Activated CD4-positive, alpha-beta T cell treated with anti-CD3 and anti-CD28 coated beads for 36 hours (primary cell): Measurements from ENCODE around the gene CTNNA2. TPM values are rescaled to one million over a fixed set of nuclear protein-coding genes. Genes with fewer than 3 reads are reported as not detected.
"Not testable (repeated sequence)": the region's sequence is repeated elsewhere in the genome, so short reads cannot be mapped to it uniquely, and the experiment has no call there.

ENCODE experiments used
- ATAC-seq: fragments of 200-7000 bp; cut with Tn5 transposase; one replicate; pipeline ENCODE4 v1.10.0; 2021; ENCODE audit warnings: mild to moderate bottlenecking, moderate library complexity
- CTCF ChIA-PET: fragments of 350-600 bp; sonication (Branson Sonifier 250); formaldehyde crosslinking; loops from one replicate; lab custom pipeline; 2021; ENCODE audit warnings: antibody characterized with exemption; lab: Charles Lee
- POLR2A ChIA-PET: fragments of 350-600 bp; sonication (Branson Sonifier 250); formaldehyde crosslinking; loops from one replicate; lab custom pipeline; 2021; ENCODE audit warnings: antibody characterized with exemption, inconsistent platforms; lab: Charles Lee
- DNase-seq: peaks from one replicate; pipeline ENCODE4 v3.0.0-alpha.2; 2020
- H3K27ac Mint-ChIP-seq: one replicate; pipeline ENCODE4 v1.8.0; 2021; ENCODE audit warnings: mixed read lengths
- H3K27me3 Mint-ChIP-seq: one replicate; pipeline ENCODE4 v1.8.0; 2021; ENCODE audit warnings: mixed read lengths
- H3K36me3 Mint-ChIP-seq: one replicate; pipeline ENCODE4 v1.8.0; 2021; ENCODE audit warnings: low read depth, mixed read lengths
- H3K4me1 Mint-ChIP-seq: one replicate; pipeline ENCODE4 v1.8.0; 2021; ENCODE audit warnings: mixed read lengths
- H3K4me3 Mint-ChIP-seq: one replicate; pipeline ENCODE4 v1.8.0; 2021; ENCODE audit warnings: mild to moderate bottlenecking, moderate library complexity, mixed read lengths
- H3K9me3 Mint-ChIP-seq: one replicate; pipeline ENCODE4 v1.8.0; 2021; ENCODE audit warnings: low read depth, mixed read lengths
- intact Hi-C, 2 experiments: fragments of 100-400 bp; cut with DNase I in 1 of 2; cut with micrococcal nuclease in 1 of 2; formaldehyde crosslinking; loops; one replicate each; pipeline versions ENCODE4 v1.14.2 to v1.15.1; 2022 to 2024; cut with DNase I, micrococcal nuclease
- total RNA-seq, 2 experiments: library from RNA; stranded (reverse); gene quantifications; one replicate each; pipeline ENCODE4 v1.2.3, GENCODE V29; 2021

CTNNA2 gene
- total RNA-seq, 2 experiments from 2014 or later: not detected

- Mint-ChIP-seq H3K4me1 (no peaks in the 10 kb centered on the region), H3K27me3 (peaks cover 2% of the 10 kb centered on the region), H3K27ac (no peak overlapping the region), H3K4me3 (no peak overlapping the region), H3K36me3 (no peaks in the 10 kb centered on the region), H3K9me3 (peaks cover 13% of the 10 kb centered on the region)
- ChIA-PET CTCF (no interaction called here), POLR2A (no interaction called here)
- no peak for DNase-seq
- no peak for ATAC-seq
- intact Hi-C loops: no loop called here
Observed at GRCh38 chr2:80199504-80199903, 686.7 kb downstream of the CTNNA2 start.

- H3K27me3 Mint-ChIP-seq, H3K36me3 Mint-ChIP-seq, intact Hi-C loops, CTCF ChIA-PET, H3K4me3 Mint-ChIP-seq, H3K27ac Mint-ChIP-seq, ATAC-seq, DNase-seq, H3K4me1 Mint-ChIP-seq, POLR2A ChIA-PET: not testable (repeated sequence)
- H3K9me3 Mint-ChIP-seq: peaks cover 25% of the 10 kb centered on the region
Observed at GRCh38 chr2:80203929-80204328, 691.1 kb downstream of the CTNNA2 start.

GRCh38 chr2:80205498-80205897 is 692.6 kb downstream of the CTNNA2 start:
- ChIA-PET CTCF (no interaction called here), POLR2A (no interaction called here)
- H3K4me3 Mint-ChIP-seq: no peak overlapping the region
- H3K36me3 Mint-ChIP-seq: no peaks in the 10 kb centered on the region
- peaks cover 26% of the 10 kb centered on the region for H3K9me3 Mint-ChIP-seq
- peaks cover 2% of the 10 kb centered on the region for H3K27me3 Mint-ChIP-seq
- no peak for DNase-seq
- H3K4me1 Mint-ChIP-seq: no peaks in the 10 kb centered on the region
- no peak for ATAC-seq
- no peak overlapping the region for H3K27ac Mint-ChIP-seq
- intact Hi-C loops: no loop called here

DNA sequence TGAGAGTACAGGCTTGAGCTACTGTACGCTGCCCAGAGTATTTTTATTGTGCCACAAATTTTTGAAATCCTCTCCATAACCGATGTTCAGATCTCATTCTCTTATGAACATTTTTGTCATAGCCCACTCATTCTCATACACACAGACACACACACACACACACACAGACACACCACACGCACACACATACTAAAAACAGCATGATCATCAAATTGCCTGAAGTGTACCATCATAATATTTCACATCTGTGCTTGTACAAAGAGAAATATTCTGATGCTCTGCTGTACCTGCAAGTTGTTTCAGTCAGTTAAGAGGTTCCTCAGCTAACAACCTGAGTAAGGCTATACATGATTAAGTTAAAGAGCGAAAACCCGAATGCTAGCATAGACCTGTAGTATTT is 696.6 kb downstream of the CTNNA2 start:
- CTCF ChIA-PET: no interaction called here
- intact Hi-C loops: no loop called here
- POLR2A ChIA-PET: no interaction called here

DNA sequence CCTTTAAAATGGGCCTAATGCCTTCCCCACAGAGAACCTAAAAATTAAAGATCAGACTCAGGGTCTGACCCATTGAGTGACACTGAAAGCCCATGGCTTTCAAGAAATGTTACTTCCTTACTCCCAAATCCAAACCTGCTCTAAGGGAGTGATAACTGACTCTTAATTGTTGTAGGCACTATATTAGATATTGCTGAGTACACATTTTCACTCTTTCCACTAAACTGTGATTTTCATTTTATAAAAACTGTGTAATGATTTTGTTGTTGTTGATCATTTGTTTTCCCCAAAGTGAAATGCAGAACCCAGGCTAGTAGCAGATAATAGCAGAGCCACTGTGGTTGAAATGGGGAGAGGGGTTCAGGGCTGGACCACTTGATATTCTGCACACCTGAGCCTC is 704.6 kb downstream of the CTNNA2 start:
- Mint-ChIP-seq H3K4me1 (no peaks in the 10 kb centered on the region), H3K36me3 (no peaks in the 10 kb centered on the region), H3K27ac (no peak overlapping the region), H3K27me3 (no peaks in the 10 kb centered on the region), H3K9me3 (peaks cover 17% of the 10 kb centered on the region), H3K4me3 (no peak overlapping the region)
- no peak for DNase-seq
- ChIA-PET CTCF (no interaction called here), POLR2A (no interaction called here)
- intact Hi-C loops: no loop called here
- no peak for ATAC-seq

More for the DNA sequence above, 696.6 kb downstream of the CTNNA2 start:
- no peak for DNase-seq
- no peak overlapping the region for H3K4me3 Mint-ChIP-seq
- H3K4me1 Mint-ChIP-seq: no peaks in the 10 kb centered on the region
- no peak overlapping the region for H3K27ac Mint-ChIP-seq
- no peak for ATAC-seq
- H3K9me3 Mint-ChIP-seq: peaks cover 26% of the 10 kb centered on the region
- H3K27me3 Mint-ChIP-seq: no peaks in the 10 kb centered on the region
- no peaks in the 10 kb centered on the region for H3K36me3 Mint-ChIP-seq

GRCh38 chr2:80222644-80223043 is 709.8 kb downstream of the CTNNA2 start:
- no peaks in the 10 kb centered on the region for H3K36me3 Mint-ChIP-seq
- H3K27ac Mint-ChIP-seq: no peak overlapping the region
- no peaks in the 10 kb centered on the region for H3K4me1 Mint-ChIP-seq
- POLR2A ChIA-PET: no interaction called here
- DNase-seq: no peak
- peaks cover 7% of the 10 kb centered on the region for H3K9me3 Mint-ChIP-seq
- no peak for ATAC-seq
- CTCF ChIA-PET: no interaction called here
- H3K4me3 Mint-ChIP-seq: no peak overlapping the region
- intact Hi-C loops: no loop called here
- no peaks in the 10 kb centered on the region for H3K27me3 Mint-ChIP-seq

DNA sequence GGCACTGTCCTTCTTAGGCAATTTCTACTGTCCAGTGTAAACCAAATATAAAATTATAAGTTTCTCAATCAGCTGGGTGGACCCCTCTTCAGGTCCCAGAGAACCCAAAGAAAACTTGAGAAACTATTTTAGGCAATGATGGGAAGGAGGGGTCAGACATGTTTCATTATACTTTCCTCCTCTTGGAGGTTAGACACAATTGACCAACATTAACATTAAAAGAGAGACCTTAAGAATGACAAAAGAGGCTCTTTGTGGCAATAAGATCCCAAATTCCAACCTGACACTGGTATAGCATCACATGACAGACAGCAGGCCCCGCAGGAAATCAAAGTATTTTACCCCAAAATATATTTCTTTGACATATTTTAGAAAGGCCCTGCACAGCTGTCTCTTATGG is 718.6 kb downstream of the CTNNA2 start:
- intact Hi-C loops: no loop called here
- Mint-ChIP-seq H3K27me3 (peaks cover 1% of the 10 kb centered on the region), H3K4me1 (no peaks in the 10 kb centered on the region), H3K27ac (no peak overlapping the region), H3K4me3 (no peak overlapping the region), H3K36me3 (no peaks in the 10 kb centered on the region), H3K9me3 (peaks cover 6% of the 10 kb centered on the region)
- ATAC-seq: no peak
- no peak for DNase-seq
- ChIA-PET POLR2A (no interaction called here), CTCF (no interaction called here)

DNA sequence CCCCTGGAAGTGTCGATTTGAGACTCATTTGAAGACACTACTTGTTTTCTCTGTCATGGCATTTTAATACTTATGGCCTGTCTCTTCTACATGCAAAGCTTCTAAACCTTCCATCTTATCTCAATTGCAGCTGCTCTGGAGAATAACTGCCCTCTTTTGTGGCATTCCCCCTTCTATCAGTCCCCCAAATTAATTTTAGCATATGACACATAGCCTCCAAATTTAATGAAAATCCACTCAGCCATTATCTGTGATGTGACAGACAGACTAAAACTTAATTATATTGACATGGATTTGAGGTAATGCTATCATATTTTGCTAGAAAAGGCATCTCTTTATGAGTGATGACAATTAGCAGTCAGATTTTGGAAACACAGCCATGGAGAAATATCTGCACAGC is 720.5 kb downstream of the CTNNA2 start:
- no peak for DNase-seq
- intact Hi-C loops: no loop called here

DNA sequence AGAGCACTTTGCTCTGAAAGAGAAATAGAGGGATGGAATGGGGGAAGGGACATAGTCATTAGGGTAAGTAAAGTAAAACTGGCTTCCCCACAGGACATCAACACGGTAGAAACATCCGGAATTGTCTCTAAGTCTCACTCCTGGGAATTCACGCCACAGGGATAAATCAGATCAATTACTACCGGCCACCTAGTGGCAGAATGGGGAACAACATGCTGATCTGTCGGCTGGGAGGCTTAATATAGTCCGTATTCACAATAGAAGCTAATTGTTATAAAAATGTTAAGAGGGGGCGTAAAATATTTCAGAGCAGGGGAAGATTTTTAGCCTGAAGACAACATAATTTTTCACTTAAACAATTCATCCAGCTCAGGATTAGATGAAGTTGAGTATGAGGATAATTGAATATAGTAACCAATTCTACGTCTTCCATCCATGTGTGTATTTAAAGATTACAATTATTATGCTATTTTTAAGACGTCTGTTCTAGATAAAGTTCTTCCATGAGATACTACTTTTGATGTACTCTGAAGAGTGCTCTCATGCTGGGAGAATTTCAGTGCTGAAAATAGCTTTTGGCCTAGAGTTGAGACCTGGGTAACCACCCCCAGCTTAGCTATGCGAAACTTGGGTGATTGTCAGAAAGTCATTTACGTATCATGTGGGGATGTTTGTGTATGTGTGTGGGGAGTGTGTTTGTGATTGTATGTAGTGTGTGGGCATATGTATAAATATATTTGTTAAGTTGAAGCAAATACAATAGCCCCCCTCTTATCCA is 726.0 kb downstream of the CTNNA2 start:
- Mint-ChIP-seq H3K27ac (no peak overlapping the region), H3K9me3 (peaks cover 6% of the 10 kb centered on the region), H3K27me3 (peaks cover 2% of the 10 kb centered on the region), H3K4me3 (no peak overlapping the region), H3K4me1 (no peaks in the 10 kb centered on the region), H3K36me3 (no peaks in the 10 kb centered on the region)
- DNase-seq (peak; percentile 39), ATAC-seq (no peak)
- POLR2A ChIA-PET: no interaction called here
- intact Hi-C loops: loop anchor here in 1 of 2 experiments (1.0 kb wide), 1 partner anchor 166 kb away; no protein-coding TSS in a partner anchor
- CTCF ChIA-PET: interaction anchor here (0.5 to 1.4 kb wide), 5 partner anchors 10 to 643 kb away, joined by 3 to 5 read pairs (median 3); no protein-coding TSS in a partner anchor

More for the DNA sequence above, 720.5 kb downstream of the CTNNA2 start:
- Mint-ChIP-seq H3K27ac (no peak overlapping the region), H3K9me3 (peaks cover 6% of the 10 kb centered on the region), H3K27me3 (peaks cover 2% of the 10 kb centered on the region), H3K4me1 (no peaks in the 10 kb centered on the region), H3K4me3 (no peak overlapping the region), H3K36me3 (no peaks in the 10 kb centered on the region)
- ChIA-PET POLR2A (no interaction called here), CTCF (no interaction called here)
- ATAC-seq: no peak

DNA sequence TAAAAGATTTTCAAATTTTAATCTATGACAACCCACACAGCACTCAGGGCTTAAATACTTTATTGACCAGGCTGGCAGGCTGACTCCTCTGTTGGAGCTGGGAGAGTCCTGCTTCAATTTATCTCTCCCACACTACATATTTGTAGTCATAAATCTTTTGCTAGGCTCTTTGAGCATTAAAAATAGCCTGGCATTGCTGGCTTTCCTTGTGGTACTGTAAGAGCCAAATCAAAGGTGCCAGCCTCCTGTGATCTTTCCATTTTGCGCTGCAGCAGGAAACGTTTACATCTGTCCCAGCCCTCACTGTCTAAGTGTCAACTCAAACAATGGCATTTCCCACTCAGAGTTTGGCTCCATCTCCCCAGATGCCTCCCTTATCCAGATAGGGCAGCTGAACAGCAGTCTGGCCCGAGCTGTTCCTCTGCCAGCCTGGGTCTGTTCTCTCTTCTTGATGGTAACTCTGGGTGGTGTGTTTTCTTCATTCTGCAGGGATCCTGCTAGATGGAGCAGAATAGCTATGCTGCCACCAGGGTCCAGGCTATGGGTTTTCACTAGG is 729.6 kb downstream of the CTNNA2 start:
- no peak overlapping the region for H3K4me3 Mint-ChIP-seq
- no peak overlapping the region for H3K27ac Mint-ChIP-seq
- H3K36me3 Mint-ChIP-seq: no peaks in the 10 kb centered on the region
- peaks cover 3% of the 10 kb centered on the region for H3K4me1 Mint-ChIP-seq
- intact Hi-C loops: no loop called here
- CTCF ChIA-PET: no interaction called here
- ATAC-seq (no peak), DNase-seq (no peak)
- no peaks in the 10 kb centered on the region for H3K27me3 Mint-ChIP-seq
- POLR2A ChIA-PET: no interaction called here
- H3K9me3 Mint-ChIP-seq: no peaks in the 10 kb centered on the region

GRCh38 chr2:80244905-80245584 is 732.2 kb downstream of the CTNNA2 start:
- Mint-ChIP-seq H3K4me3 (no peak overlapping the region), H3K27me3 (no peaks in the 10 kb centered on the region), H3K4me1 (peaks cover 3% of the 10 kb centered on the region), H3K27ac (no peak overlapping the region), H3K9me3 (no peaks in the 10 kb centered on the region), H3K36me3 (no peaks in the 10 kb centered on the region)
- POLR2A ChIA-PET: no interaction called here
- DNase-seq (no peak), ATAC-seq (no peak)
- CTCF ChIA-PET: no interaction called here
- intact Hi-C loops: no loop called here
